ENCODE measurements around the gene OXER1. TPM values are rescaled to one million over a fixed set of nuclear protein-coding genes. Genes with fewer than 3 reads are reported as not detected.

OXER1 gene
- total and polyA plus RNA-seq, 2 of the 13 experiments (the other 11 are each of a cell fraction or from before 2014, with no cell fraction given): 8.0 to 9.0 TPM

GRCh38 chr2:42787788-42788477 lies 24.0 kb upstream of the OXER1 start (continued):
- TF ChIP-seq, protein P1, sequence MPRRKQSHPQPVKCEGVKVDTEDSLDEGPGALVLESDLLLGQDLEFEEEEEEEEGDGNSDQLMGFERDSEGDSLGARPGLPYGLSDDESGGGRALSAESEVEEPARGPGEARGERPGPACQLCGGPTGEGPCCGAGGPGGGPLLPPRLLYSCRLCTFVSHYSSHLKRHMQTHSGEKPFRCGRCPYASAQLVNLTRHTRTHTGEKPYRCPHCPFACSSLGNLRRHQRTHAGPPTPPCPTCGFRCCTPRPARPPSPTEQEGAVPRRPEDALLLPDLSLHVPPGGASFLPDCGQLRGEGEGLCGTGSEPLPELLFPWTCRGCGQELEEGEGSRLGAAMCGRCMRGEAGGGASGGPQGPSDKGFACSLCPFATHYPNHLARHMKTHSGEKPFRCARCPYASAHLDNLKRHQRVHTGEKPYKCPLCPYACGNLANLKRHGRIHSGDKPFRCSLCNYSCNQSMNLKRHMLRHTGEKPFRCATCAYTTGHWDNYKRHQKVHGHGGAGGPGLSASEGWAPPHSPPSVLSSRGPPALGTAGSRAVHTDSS (CRISPR knock-in tag; conservative IDR thresholded peaks at IDR 0.05): no peak
- TF ChIP-seq SSRP1 (CRISPR knock-in tag; IDR thresholded peaks at IDR 0.05) (no peak; the same call in 1 of the 2 replicates), MEIS2 (CRISPR knock-in tag; IDR thresholded peaks at IDR 0.05) (no peak), ADNP (CRISPR knock-in tag; IDR thresholded peaks at IDR 0.05) (no peak), TSC22D2 (CRISPR knock-in tag; IDR thresholded peaks at IDR 0.05; ENCODE audit: borderline replicate concordance) (no peak; the same call in 1 of the 2 replicates), PBX2 (CRISPR knock-in tag; IDR thresholded peaks at IDR 0.05) (no peak), MLX (CRISPR knock-in tag; IDR thresholded peaks at IDR 0.05) (no peak), TGIF2 (CRISPR knock-in tag; IDR thresholded peaks at IDR 0.05) (no peak), WIZ (CRISPR knock-in tag; IDR thresholded peaks at IDR 0.05) (no peak), ZNF446 (CRISPR knock-in tag; IDR thresholded peaks at IDR 0.05) (no peak), HOXD1 (CRISPR knock-in tag; IDR thresholded peaks at IDR 0.05) (no peak), ZNF350 (CRISPR knock-in tag; IDR thresholded peaks at IDR 0.05; ENCODE audit: borderline replicate concordance, low read depth) (peak; percentile 18; the same call in 1 of the 2 replicates), MTERF4 (CRISPR knock-in tag; IDR thresholded peaks at IDR 0.05) (no peak), MEF2D (CRISPR knock-in tag; IDR thresholded peaks at IDR 0.05) (no peak), ZBTB7A (CRISPR knock-in tag; IDR thresholded peaks at IDR 0.05) (peak; percentile 54; the same call in 1 of the 2 replicates)
- TF ChIP-seq, protein P2, sequence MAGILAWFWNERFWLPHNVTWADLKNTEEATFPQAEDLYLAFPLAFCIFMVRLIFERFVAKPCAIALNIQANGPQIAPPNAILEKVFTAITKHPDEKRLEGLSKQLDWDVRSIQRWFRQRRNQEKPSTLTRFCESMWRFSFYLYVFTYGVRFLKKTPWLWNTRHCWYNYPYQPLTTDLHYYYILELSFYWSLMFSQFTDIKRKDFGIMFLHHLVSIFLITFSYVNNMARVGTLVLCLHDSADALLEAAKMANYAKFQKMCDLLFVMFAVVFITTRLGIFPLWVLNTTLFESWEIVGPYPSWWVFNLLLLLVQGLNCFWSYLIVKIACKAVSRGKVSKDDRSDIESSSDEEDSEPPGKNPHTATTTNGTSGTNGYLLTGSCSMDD (CRISPR knock-in tag; IDR thresholded peaks at IDR 0.05): no peak
- TF ChIP-seq, protein P3, sequence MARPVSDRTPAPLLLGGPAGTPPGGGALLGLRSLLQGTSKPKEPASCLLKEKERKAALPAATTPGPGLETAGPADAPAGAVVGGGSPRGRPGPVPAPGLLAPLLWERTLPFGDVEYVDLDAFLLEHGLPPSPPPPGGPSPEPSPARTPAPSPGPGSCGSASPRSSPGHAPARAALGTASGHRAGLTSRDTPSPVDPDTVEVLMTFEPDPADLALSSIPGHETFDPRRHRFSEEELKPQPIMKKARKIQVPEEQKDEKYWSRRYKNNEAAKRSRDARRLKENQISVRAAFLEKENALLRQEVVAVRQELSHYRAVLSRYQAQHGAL (CRISPR knock-in tag; IDR thresholded peaks at IDR 0.05; ENCODE audit: not compliant biosample characterization): no peak
- TF ChIP-seq, protein P4, sequence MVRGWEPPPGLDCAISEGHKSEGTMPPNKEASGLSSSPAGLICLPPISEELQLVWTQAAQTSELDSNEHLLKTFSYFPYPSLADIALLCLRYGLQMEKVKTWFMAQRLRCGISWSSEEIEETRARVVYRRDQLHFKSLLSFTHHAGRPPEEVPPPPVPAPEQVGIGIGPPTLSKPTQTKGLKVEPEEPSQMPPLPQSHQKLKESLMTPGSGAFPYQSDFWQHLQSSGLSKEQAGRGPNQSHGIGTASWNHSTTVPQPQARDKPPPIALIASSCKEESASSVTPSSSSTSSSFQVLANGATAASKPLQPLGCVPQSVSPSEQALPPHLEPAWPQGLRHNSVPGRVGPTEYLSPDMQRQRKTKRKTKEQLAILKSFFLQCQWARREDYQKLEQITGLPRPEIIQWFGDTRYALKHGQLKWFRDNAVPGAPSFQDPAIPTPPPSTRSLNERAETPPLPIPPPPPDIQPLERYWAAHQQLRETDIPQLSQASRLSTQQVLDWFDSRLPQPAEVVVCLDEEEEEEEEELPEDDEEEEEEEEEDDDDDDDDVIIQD (CRISPR knock-in tag; IDR thresholded peaks at IDR 0.05; ENCODE audit: low read depth): 0 out of 2 replicates have a peak, but pooled peaks have one; percentile 2
- TF ChIP-seq, protein P5, sequence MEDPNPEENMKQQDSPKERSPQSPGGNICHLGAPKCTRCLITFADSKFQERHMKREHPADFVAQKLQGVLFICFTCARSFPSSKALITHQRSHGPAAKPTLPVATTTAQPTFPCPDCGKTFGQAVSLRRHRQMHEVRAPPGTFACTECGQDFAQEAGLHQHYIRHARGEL (CRISPR knock-in tag; IDR thresholded peaks at IDR 0.05): no peak
- TF ChIP-seq, protein P6, sequence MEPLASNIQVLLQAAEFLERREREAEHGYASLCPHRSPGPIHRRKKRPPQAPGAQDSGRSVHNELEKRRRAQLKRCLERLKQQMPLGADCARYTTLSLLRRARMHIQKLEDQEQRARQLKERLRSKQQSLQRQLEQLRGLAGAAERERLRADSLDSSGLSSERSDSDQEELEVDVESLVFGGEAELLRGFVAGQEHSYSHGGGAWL (CRISPR knock-in tag; IDR thresholded peaks at IDR 0.05): no peak
